NCI-H82 (cell line): Measurements from ENCODE around the gene FAHD1.
A peak's percentile ranks its signal among the peaks of the same experiment; 100 is the strongest.
"Not testable (repeated sequence)": the region's sequence is repeated elsewhere in the genome, so short reads cannot be mapped to it uniquely, and the experiment has no call there.

Experiments used
- DNase-seq: peaks from one replicate; lab custom pipeline; 2025; lab: John Stamatoyannopoulos, UW

FAHD1 gene

GRCh38 chr16:1846416-1846815 lies 19.4 kb downstream of the FAHD1 start:
- DNase-seq, result no peak

DNA sequence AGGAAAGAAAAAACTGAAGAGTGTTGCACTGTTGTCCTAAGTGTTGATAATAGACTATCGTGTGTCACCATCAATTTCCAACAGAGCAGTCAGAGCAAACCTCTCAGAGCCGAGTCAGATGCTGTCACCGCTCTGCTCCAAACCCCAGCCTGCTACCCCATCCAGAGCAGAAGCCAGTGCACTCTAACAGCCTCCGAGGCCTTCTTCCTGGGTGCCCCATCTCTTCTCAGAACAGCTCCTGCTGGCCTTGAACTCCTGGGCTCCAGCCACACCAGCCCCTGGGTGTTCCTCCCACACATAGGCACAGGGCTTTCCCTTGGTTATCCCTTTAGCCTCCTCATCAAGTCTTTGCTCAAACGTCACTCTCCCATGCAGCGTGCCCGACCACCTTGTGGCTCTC lies 24.0 kb downstream of the FAHD1 start:
- no peak for DNase-seq

GRCh38 chr16:1851793-1852192 lies 24.8 kb downstream of the FAHD1 start:
- no peak for DNase-seq

DNA sequence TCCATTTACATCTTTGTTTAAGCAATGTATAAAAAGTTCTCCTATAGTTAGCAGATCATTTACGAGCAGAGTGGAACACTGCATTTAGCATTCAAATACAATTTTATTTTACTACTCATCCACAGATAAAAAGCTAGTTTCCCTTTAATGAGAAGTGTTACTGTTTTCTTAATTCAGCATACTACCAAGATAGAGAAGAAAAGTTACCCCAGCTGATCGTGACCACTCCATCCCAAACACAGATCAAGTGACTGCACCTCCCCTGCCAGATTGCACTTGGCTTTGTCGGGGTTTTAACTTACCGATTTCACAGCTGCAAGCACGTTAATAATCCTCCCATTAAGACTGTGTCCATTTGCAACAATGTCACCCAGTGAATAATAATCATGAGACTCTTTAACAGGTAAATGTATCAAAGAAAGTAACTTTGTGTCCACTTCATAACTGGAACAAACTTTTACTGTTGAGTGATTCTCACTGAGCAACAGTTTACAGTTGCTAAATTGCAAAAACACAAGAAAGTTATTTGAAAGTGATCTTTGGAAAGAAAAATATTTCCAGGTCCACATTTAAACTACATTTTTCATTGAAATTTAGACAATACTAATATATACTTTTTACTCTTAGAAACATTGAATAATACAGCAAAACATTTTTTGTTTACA lies 30.6 kb downstream of the FAHD1 start:
- DNase-seq, result no peak

DNA sequence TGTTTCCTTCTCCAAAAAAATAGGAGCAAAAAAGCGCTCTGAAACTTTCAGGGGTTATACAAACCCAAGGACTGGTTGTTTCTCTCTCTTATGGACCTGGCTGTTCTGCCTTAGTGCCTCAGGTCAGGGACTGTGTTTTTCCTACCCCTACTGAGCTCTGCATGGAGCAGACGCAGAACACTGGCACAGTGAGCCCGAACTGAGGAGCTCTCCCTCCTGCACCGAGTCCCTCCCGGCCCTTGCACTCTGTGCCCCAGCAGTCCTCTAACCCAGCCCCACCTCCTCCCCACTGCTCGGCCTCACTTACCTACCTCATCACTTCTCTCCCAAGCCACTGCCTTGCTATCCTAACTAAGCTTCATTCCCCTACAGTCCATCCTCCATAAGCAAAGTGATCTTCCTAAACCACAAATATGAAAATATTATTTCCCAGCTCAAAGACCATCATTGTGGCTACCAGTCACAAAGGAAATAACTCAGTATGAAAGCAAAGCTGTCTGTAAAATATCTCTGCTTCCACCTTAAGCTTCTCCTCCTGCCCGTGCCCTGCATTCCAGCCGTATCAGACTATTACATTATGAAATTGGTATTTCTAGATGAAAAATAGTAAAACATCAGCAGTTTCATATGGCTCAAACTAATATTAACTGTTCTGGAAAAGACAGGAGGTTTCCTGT lies 31.3 kb downstream of the FAHD1 start:
- DNase-seq, result no peak

- no peak for DNase-seq
These were observed 32.6 kb downstream of the FAHD1 start for GRCh38 chr16:1859650-1860049.

DNA sequence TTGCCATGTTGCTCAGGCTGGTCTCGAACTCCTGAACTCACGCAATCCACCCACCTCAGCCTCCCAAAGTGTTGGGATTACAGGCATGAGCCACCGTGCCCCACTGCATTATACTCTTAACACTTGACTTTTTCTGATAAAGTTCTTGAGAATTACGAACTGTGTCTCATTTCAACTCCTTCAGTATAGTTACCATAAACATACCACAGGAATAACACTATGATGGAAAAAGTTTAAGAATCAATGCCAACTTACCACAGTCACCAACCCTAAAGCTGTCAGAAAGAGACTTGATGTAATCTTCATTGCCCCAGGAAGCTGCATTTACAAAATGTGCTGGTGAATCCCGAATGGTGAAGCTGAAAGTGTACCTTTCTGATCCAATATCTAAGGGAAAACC lies 34.7 kb downstream of the FAHD1 start:
- no peak for DNase-seq

GRCh38 chr16:1862394-1862793 lies 35.4 kb downstream of the FAHD1 start:
- DNase-seq, result no peak

DNA sequence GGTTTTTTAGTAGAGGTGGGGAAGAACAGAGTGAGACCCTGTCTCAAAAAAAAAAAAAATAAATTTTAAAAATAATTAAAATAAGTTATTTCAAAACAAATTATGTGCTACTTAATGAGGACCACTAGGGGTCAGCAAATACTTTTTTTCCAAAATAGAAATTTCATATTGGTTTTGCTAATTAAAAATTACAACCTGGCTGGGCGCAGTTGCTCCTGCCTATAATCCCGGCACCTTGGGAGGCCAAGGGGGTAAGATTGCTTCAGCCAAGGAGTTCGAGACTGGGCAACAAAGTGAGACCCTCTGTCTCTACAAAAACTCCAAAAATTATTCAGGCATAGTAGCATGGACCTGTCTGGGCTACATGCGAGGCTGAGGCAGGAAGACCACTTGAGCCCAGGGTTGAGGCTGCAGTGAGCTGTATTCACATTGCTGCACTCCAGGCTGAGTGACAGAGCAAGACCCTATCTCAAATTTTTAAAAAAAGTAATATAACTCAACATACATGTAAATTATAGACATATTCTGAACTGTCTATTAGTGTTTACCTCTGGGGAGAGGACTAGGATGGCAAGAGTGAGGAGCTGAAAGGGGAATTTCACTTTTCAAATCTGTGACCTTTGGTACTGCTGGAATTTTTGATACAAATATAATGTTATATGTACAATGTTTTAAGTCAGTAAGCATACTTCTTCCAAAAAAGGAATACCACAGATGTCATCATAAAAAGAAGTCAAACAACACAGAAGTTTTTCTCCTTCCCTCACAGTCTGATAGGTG lies 36.9 kb downstream of the FAHD1 start:
- DNase-seq, result peak; percentile 38

DNA sequence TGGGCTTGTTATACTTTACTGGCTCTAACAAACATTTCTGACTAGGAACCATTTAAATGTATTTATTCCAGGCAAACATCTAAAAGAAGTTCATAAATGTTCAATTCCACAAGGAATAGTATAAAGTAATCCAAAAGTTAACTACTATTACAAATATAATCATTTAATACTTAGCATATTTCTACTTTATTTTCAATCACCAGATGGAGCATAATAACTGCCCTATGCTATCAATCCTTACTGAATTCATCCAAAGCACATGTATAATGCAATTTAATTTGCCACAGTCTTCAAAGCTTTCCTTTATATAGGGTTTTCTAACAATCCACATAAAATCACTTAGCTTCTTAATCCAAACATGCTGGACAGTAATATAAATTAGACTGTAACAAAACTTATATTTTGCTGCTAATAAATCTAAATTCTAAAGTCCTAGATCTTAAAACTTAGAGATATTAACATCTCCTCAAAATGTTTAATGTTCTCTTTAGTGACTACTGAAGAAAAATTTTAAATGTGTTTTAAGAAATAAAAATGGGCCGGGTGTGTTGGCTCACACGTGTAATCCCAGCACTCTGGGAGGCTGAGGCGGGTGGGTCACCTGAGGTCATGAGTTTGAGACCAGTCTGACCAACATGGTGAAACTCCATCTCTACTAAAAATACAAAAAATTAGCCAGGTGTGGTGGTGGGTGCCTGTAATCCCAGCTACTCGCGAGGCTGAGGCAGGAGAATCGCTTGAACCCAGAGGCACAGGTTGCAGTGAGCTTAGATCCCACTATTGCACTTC lies 39.1 kb downstream of the FAHD1 start:
- DNase-seq, result no peak

DNA sequence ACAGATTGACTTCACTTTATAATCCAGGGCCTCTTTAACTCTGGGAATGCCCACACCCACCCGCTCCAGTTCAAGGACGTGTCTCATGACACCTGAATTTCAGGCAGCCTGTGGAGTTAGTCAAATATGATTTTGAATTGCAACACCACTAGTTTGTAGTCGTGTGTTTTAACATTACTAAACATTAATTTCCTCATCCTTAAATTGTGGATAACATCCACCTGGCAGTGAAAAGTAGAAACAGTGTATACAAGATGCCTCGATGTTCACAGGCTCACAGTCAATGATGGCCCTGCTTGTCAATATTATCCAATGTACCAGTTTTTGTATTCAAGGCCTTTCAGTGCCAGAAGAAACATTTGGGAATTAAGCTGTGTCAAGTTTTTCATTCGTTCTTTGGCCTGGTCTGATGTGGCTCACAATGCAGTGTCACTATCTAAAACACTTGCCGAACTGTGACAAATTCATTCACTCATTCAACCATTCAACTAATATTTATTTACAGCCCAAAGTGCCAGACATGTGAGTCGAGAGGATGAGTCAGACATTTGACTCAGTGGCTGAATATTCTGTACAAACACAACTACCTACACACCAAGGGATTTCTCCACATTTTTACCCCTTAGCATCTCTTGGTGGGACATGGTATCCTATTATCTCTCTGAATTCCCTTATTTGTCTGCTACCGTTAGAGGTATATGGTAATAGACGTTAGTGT lies 43.5 kb downstream of the FAHD1 start:
- no peak for DNase-seq

GRCh38 chr16:1871974-1872635 lies 45.1 kb downstream of the FAHD1 start, which contains the start of gene MEIOB:
Gene MEIOB (minus strand): TSS chr16:1872164. CDS start chr16:1868175, 3,989 bp downstream.
- peak; percentile 87 for DNase-seq

DNA sequence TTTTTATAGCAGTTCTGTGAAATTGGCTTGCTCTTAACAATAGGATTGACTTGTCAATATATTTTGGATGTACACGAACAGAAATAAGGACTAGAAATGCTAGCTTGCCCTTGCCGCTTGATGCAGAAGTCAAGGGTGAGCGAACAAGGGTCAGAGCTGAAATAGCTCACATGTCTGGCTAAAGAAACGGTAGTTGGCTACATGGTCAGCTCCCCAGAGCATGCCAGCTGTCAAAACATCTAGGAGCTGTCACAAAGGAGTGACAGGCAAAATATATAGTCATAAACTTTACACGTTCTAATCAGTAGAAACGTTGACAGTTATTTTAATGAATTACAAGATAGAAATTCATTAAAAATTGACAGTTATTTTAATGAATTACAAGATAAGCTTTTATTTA lies 47.8 kb downstream of the FAHD1 start:
- no peak for DNase-seq

- not testable (repeated sequence) for DNase-seq
These were observed 49.1 kb downstream of the FAHD1 start for GRCh38 chr16:1876066-1876465.

DNA sequence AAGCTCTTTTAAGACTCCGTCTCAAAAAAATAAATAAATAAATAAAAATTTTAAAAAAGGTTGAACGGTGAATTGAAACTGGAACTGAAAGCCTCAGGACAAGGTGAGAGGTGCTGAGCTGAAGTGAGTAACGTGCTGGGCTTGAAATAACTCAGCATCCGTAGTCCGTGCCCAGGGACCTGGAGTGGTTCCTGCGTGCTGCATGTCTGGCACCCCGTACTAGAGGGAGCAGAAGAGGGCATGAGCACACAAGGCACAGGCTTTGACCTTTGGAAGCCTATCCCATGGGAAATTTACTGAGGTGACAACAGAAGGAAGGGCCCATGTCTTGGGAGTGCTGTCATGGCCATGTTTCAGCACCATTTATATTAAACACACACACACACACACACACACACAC lies 49.5 kb downstream of the FAHD1 start:
- no peak for DNase-seq

GRCh38 chr16:1877089-1877488 lies 50.1 kb downstream of the FAHD1 start:
- no peak for DNase-seq

GRCh38 chr16:1877804-1878203 lies 50.8 kb downstream of the FAHD1 start:
- DNase-seq, result no peak

GRCh38 chr16:1878256-1878655 lies 51.2 kb downstream of the FAHD1 start:
- DNase-seq, result no peak
